Stimulated activated CD8-positive, alpha-beta memory T cell treated with anti-CD3 and anti-CD28 coated beads, Interleukin-7, amount 100 ng/mL, for 48 hours (primary cell): ENCODE data around the gene PNRC2.

Source experiments
- DNase-seq, 2 donors: peaks; one replicate each; pipeline ENCODE4 v3.0.0-alpha.2; 2020; ENCODE audit warnings: low read depth in 1 of 2; ENCODE audit errors: extremely low read depth in 1 of 2

Gene PNRC2

GRCh38 chr1:23959461-23960290, at the start of gene PNRC2:
Gene PNRC2, plus strand, starts transcription at chr1:23959828. Its CDS starts 1,630 bp downstream, at chr1:23961458.
- DNase-seq = peak; percentile 91 to 94

- DNase-seq = no peak
Observed at GRCh38 chr1:23910144-23910543, 49.5 kb upstream of the PNRC2 start.

GRCh38 chr1:23910553-23911246, 48.9 kb upstream of the PNRC2 start:
- no peak for DNase-seq

GRCh38 chr1:23911921-23912320, 47.7 kb upstream of the PNRC2 start:
- DNase-seq = no peak

GRCh38 chr1:23913212-23913880, 46.3 kb upstream of the PNRC2 start, which contains the start of gene CNR2:
Gene CNR2, minus strand, starts transcription at chr1:23913362. Its CDS starts 37,745 bp downstream, at chr1:23875617.
- DNase-seq = no peak

- DNase-seq = no peak
Observed at GRCh38 chr1:23914921-23915320, 44.7 kb upstream of the PNRC2 start.

GRCh38 chr1:23915466-23915865, 44.2 kb upstream of the PNRC2 start:
- DNase-seq = no peak

- DNase-seq = peak in 1 of 2 donors; percentile 42
Observed at GRCh38 chr1:23916209-23917131, 43.2 kb upstream of the PNRC2 start.

GRCh38 chr1:23922321-23922943, 37.2 kb upstream of the PNRC2 start:
- DNase-seq = no peak

GRCh38 chr1:23923592-23924499, 35.8 kb upstream of the PNRC2 start:
- no peak for DNase-seq

GRCh38 chr1:23924601-23925000, 35.0 kb upstream of the PNRC2 start:
- no peak for DNase-seq

GRCh38 chr1:23925279-23925678, 34.3 kb upstream of the PNRC2 start:
- DNase-seq = no peak

GRCh38 chr1:23927097-23927496, 32.5 kb upstream of the PNRC2 start:
- DNase-seq = no peak

- no peak for DNase-seq
Observed at GRCh38 chr1:23928789-23929188, 30.8 kb upstream of the PNRC2 start.

- DNase-seq = no peak
Observed at GRCh38 chr1:23930270-23930669, 29.4 kb upstream of the PNRC2 start.

GRCh38 chr1:23930861-23931490, 28.7 kb upstream of the PNRC2 start:
- DNase-seq = no peak

- DNase-seq = no peak
Observed at GRCh38 chr1:23931491-23931880, 28.1 kb upstream of the PNRC2 start.

GRCh38 chr1:23936481-23937176, 23.0 kb upstream of the PNRC2 start:
- DNase-seq = no peak
